HFF-Myc (cell line): ENCODE measurements around the gene DENND2A.
"Not testable (repeated sequence)": the region's sequence is repeated elsewhere in the genome, so short reads cannot be mapped to it uniquely, and the experiment has no call there.

ENCODE experiments used
- DNase-seq: peaks from one replicate; pipeline ENCODE4 v3.0.0-alpha.2; 2011; ENCODE audit warnings: low read depth; ENCODE audit errors: extremely low read depth
- H3K4me3 ChIP-seq: replicated peaks from 2 replicates; pipeline ENCODE4 v1.5.1; 2011; ENCODE audit warnings: low read depth, mild to moderate bottlenecking, control low read depth, low read length
- TF ChIP-seq, protein P1 (sequence below): IDR thresholded peaks from 2 replicates; pipeline ENCODE4 v1.5.1; 2012; ENCODE audit warnings: mild to moderate bottlenecking, low read depth, low read length, control low read depth; ENCODE audit errors: missing control alignments

Gene DENND2A

DNA sequence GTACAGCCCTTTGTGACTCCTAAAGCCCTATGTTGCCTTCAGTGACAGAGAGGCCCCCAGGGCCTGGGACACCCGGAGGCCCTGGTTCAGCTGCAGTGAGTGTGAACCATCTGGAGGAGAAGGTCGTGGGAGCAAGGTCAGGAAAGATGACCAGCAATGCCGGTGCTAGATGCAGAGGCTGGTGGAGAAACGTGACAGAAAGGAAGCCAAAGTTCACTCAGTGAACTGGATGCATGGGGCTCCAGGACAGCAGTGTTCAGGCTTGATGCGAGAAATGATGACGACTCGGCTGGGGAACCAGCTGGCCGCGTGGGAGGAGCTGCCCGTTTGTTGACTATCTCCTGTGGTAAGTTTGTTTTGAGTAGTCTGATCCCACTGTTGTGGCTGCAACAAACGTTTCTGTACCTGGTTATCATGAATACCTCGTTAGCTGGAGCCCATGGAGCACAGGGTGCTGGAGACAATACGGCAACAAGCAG is 107.2 kb downstream of the DENND2A start:
- no peak for DNase-seq
- TF ChIP-seq, protein P1, sequence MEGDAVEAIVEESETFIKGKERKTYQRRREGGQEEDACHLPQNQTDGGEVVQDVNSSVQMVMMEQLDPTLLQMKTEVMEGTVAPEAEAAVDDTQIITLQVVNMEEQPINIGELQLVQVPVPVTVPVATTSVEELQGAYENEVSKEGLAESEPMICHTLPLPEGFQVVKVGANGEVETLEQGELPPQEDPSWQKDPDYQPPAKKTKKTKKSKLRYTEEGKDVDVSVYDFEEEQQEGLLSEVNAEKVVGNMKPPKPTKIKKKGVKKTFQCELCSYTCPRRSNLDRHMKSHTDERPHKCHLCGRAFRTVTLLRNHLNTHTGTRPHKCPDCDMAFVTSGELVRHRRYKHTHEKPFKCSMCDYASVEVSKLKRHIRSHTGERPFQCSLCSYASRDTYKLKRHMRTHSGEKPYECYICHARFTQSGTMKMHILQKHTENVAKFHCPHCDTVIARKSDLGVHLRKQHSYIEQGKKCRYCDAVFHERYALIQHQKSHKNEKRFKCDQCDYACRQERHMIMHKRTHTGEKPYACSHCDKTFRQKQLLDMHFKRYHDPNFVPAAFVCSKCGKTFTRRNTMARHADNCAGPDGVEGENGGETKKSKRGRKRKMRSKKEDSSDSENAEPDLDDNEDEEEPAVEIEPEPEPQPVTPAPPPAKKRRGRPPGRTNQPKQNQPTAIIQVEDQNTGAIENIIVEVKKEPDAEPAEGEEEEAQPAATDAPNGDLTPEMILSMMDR: no peak
- H3K4me3 ChIP-seq: no peak overlapping the region

GRCh38 chr7:140529428-140529827 is 111.2 kb downstream of the DENND2A start:
- DNase-seq, H3K4me3 ChIP-seq: not testable (repeated sequence)

DNA sequence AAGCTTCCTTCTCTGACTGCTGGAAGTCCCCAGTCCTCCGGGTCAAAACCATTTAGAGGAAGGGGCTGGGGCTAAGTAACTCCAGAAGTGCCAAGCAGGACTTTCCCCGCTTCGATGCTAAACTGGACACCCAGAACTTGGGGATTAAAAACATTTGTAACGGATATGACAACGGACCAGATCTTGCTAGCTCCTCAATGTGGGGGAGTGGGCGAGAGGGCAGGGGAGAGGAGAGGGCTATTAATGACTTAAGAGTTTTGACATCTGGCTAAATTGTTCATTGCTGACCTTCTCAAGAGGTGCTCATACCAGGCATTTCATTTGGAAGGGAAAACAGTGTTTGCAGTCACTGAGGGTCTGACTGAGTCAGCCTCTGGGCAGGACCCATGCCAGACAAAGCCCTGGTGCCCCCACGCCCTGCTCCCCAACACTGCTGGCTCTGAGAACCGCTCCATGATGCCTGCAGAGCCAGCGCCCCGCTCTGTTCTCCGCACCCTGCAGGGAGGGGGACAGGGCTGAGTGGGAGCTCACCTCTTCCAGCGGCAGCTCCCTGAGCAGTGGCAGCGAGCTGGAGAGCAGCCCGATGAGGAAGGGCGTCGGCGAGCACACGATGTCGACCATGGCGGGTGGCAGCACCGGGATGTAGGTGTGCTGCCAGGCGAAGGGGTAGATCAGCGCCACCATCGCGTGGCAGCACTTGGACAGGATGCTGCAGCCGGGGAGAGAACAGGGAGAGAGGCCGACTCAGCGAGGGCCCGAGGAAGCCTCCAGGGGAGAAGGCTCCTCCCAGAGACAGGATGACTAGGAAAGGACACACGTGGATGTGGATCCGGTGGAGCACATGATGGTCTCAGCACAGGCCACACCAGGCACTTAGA is 113.6 kb downstream of the DENND2A start:
- TF ChIP-seq, protein P1: no peak
- DNase-seq: no peak

DNA sequence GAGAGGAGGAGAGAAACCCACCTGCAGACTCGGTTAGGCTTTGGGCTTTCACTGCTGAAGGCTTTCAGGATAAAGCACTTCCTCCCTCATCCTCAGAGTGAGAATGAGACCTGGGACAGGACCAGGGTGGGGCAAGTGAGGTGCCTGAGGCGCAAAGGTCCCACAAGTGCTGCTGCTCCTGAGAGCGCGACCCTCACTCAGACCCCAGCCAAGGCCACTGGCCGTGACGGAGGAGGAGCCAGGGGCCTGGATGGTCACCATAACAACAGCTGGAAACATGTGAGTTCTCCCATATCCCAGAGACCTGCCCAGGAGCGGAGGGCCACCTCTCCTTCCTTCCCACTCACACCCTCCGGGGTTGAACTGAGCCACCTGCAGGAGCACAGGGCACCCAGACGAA is 114.4 kb downstream of the DENND2A start:
- TF ChIP-seq, protein P1: no peak
- DNase-seq: no peak
- H3K4me3 ChIP-seq: no peak overlapping the region

More for the DNA sequence above, 113.6 kb downstream of the DENND2A start:
- H3K4me3 ChIP-seq: no peak overlapping the region

GRCh38 chr7:140525743-140526142 is 114.9 kb downstream of the DENND2A start:
- H3K4me3 ChIP-seq: no peak overlapping the region
- no peak for DNase-seq
- TF ChIP-seq, protein P1: no peak

DNA sequence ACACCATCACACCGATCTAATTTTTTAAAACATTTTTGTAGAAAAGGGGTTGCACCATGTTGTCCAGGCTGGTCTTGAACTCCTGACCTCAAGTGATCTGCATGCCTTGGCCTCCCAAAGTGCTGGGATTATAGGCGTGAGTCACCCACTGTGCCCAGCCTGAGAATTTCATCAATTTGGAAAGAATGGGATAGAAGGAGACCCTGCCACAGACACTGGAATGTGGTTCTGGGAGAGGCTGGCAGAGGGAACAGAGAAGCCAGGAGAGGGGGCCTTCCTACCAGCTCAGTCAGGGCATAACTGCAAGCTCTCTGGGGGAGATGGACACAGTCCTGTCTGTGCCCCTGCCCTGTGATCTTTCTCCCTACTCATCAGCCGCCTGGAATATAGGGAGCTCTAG is 119.2 kb downstream of the DENND2A start:
- TF ChIP-seq, protein P1: no peak
- no peak overlapping the region for H3K4me3 ChIP-seq
- DNase-seq: no peak

DNA sequence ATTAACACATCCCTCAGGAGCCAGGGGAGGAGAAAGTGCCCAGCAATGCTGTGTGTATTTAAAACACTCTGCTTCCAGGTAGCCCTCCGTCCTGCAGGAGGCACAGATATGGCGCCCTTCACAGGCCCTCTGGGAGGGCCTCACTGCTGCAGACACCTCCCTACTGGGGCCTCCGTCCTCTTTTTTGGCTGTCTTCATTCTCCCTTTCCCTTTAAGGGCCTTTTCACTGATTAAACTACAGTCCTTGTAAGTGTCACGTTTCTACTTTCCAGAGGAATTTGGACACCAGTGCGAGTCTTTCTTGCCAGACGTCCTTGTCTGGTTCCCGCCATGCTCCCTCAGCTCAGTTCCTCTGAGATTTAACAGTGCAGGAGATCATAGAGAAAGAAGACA is 121.6 kb downstream of the DENND2A start:
- no peak overlapping the region for H3K4me3 ChIP-seq
- TF ChIP-seq, protein P1: no peak
- DNase-seq: no peak
